GM18498 (cell line): ENCODE results near the gene PRDM13.

Experiments used
- ATAC-seq: cut with Tn5 transposase; IDR thresholded peaks from one replicate; pipeline ENCODE4 v1.9.1; 2021; ENCODE audit warnings: mild to moderate bottlenecking, moderate library complexity; ENCODE audit not compliant: unreplicated experiment

PRDM13 gene

DNA sequence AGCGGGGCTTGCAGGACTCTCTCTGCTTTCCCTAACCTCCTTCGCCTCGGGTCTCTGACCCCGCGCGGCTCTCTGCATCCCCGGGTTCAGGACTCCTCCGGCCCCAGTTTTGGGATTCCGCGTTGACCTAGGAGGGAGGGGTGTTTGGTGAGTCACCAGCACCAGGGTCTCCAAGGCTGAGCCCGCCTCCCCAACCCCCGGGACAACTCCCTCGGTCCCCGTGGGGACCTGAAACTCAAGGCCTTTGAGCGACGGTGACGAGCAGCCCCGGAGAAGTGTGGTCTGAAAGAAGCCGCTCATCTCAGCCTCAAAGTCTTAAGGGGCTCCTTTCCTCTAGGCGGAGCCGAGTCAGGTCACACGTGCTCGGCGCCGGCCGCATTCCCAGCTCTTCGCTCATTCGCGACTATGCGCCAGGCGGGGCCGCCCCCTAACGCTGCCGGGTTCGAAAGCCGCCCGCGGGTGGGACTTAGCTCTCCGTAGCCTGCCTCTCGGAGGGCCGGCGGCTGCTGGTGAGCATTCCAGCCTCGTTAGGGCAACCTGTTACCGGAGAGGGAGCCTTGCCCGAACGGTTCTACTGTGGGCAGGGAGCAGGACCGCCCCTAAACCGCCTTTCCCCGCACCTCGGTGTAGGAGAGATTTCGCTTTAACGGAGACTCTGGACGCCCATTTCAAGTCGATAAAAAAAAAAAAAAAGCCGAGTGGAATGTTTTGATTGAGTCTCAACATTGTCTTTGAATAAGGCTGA lies 3.0 kb upstream of the PRDM13 start:
- peak; percentile 43 for ATAC-seq

DNA sequence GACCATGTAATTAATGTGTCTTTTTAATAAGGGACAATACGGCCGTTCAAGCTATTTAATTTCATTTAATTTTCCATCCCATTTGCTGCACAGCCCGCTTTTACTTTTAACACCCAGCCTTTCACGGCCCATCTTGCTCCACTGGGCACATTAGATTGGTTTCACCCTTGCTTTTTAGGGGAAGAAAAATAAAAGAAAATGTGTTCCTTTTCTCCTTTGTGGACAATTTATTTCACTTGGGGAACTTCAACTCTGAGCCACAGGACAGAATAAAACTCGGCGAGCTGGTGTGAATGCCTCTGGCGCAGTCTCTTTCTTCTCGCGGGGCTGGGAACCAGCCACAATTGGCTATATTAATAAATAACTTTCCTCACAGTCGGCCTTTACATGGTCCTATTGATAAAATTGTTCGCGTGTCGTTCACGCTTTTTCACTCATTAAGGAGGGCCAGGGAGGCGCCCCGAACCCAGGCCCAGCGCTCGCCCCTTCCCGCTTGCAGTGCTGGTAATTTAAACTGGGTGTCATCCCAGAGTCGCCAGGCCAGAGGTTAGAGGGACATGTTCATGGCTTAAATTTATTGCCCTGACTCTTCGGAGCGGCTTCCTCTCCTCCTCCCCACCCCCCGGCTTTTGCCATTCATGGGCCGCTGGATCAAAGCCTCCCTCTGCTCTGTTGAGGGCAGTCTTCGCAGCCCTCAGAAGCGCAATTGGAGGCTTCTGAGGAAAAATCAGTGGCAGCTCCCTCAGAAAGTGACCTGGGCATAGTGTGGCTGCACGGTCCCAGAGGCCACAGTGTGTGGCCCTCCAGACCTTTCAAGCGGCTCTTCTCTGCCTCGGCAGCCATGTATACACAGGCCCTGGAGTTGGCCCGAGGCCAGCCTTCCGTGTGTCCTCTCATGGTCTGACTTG lies 2.2 kb upstream of the PRDM13 start:
- no peak for ATAC-seq

DNA sequence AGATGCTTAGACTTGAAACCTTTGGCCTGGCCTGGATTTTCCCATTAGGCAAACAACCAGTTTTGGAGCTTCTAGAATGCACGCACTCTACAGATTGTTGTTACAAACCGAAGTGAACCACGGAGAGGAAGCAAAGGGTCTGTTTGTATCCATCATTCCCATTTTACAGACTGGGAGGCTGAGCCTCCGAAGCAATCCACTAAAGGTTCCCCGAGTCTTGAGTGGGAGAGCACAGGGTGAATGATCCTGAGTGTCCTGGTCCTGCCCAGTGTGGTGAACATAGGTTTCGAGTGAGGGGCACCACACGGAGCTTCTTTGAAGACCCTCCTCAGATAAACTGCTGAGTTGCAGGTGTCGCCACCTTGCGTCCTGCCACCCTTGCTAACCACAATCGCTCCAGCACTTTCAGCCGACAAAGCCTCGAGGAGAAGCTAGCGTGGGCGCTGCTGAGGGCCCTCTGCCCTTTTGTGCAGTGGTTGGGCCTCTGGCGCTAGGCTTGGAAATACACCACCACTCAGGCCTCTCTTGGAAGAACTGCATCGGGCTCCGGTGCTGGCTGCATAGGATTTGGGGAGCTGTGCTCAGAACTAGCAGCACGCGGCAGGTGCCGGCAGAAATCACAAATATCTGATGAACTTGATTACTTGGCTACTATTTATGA lies 1.4 kb upstream of the PRDM13 start:
- ATAC-seq = no peak

DNA sequence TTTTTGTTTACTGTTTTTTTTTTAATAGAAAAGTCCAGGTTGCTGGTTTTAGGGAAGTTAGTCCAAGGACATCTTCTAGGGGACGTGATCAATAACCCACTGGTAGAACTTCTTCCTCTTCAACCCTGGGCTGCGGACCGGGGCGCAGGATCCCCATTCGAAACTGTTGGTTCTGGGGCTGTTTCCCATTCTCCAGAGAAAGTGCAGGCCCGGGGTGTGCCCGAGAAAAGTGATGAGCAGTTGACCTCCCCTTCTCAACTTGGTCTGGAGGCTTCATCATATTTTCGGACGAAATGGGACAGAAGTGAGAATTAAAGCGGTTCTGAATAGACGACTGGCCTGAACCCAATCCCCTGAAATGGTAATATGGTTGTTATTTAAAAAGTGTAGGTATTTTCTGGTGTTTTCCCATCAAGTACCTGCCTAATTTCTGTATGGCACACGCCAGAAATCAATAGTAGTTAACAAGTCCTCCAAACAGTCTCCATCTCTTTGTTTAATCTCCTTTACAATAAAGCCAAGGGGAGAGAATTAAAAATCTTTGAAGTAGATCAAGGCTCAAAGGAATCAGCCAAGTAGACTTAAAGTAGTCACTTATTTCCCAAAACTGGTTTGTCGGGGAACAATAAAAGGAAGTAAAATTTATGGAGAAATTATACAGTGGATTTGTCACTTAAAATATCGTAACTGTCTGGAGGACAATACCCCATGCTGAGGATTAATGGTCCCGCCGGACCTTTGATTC lies 550 bp upstream of the PRDM13 start:
- ATAC-seq = no peak

DNA sequence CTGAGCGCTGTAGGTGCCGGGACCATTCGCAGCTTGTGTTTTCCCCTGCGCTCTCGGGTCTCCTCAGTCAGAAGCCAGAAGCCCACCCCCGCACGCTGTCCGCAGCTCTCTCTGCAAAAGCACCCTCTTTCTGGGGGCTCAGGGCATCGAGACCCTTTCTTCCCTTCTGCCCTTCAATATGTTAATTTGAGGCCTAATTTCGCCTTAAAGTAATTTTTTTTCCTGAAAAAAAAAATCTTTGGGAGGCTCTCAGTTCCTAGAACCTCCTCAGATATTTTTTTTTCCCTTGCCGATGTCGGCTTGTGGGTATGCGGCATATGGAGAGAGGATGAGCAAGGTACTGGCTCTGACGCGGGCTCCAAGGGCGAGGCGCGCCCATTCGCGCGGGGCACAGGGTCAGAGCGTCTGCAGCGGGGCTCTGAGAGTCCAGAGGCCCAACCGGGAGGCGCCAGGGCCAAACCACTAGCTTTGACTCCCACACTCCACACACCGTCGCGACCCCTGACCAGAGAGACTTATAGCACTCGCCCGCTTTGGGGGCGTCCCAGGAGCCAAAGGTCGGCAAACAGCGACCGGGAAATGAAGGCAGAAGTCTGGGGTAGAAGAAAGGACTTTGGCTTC lies 893 bp downstream of the PRDM13 start:
- ATAC-seq = no peak

DNA sequence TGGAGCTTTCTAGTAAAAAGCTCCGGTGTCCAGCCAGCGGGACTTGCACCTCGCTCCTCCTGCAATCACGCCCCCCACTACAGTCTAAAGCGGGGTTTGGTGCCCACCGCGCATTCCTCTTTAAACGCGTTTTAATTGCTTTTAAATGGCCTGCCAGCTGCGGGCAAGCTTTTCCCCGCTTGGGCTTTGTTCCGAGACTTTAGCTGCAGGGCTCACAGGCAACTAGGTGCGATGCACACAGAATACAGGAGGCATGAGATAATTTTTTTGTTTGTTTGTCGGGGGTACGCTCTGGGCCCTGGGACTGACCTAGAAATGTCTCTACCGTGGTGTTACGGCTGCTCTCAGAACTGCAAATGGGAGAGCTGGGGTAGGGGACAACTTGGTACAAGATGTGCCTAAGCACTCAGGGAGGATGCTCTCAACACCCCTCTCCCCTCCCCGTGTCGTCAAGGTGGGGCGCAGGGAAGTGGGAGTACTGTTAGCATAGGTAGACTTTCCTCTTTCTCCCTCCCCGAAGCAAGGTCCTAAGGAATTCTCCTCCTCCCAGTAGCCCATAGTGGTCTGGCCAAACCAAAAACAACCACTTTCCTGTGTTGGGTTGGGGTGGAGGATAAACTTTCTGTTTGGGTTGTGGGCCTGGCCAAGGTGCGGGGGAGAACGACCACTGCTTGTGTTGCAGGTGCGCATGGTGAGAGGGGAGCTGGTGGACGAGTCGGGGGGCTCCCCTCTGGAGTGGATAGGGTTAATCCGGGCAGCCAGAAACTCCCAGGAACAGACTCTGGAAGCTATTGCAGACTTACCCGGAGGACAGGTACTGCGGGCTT lies 1.6 kb downstream of the PRDM13 start:
- no peak for ATAC-seq

DNA sequence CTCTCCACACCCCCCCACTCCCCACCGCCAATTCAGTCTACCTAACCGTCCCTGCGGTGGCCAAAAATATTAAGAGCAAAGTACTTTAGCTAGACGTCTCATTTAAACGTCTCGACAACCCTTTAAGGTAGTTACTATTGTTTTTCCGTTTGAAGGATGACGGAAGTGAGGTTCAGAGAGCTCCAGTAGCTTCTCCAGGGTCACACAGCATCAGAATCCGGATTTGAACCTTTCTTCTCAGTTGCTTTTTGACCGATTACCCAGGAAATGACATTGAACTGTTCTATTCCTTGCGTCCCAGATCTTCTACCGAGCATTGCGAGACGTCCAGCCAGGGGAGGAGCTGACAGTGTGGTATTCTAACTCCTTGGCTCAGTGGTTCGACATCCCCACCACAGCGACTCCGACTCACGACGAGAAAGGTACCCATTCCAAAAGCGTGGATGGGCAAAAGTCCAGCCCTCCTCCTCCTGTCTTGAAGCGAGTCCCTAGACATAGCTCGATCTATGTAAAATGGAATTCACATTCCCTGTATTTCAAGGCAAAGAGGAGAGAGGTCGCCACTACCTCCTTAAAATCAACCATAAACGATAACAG lies 2.4 kb downstream of the PRDM13 start:
- no peak for ATAC-seq

DNA sequence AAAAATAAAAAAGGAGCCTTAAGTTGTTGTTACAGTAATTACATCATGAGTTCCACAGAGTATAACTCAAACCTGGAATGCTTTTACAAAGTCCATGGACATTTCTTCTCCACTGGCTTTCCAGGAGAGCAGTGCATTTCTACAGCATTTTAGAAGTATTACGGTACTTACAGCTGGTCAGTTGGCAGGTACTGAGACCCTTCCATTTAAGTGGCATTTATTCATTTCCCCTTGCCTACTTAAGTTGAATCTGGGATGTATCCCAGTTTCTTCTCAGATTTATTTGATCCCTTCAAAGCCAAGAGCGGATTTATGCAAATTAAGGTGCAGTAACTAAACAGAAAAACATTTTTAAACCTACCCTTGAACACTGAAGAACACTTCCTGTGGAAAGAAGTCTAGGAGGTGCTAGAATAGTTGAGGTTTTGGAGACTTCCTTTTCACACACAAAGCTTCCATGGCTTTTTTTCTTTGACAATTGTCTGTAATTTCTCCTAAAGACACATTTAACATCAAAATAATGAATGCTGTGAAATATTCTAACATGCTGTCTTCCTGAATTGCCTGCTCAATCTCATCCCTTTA lies 3.4 kb downstream of the PRDM13 start:
- ATAC-seq = no peak

DNA sequence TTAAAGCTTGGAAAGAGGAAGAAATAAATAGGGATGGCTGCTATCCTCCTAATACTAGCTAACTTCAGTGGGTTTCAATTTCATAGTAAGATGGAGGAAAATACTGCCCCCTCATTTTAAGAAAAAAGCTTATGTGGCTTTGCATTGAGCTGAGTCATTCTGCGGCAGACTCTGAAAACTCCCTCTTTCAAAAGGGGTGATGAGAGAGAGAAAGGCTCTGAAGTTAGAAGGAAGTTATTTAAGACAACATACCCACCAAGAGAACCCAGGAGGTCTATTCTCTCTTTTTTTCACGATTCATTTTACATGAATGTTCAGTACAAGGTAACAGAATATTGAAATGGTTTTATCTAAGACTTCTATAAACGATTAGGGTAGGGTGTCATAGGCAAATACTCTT lies 4.5 kb downstream of the PRDM13 start:
- peak; percentile 47 for ATAC-seq

DNA sequence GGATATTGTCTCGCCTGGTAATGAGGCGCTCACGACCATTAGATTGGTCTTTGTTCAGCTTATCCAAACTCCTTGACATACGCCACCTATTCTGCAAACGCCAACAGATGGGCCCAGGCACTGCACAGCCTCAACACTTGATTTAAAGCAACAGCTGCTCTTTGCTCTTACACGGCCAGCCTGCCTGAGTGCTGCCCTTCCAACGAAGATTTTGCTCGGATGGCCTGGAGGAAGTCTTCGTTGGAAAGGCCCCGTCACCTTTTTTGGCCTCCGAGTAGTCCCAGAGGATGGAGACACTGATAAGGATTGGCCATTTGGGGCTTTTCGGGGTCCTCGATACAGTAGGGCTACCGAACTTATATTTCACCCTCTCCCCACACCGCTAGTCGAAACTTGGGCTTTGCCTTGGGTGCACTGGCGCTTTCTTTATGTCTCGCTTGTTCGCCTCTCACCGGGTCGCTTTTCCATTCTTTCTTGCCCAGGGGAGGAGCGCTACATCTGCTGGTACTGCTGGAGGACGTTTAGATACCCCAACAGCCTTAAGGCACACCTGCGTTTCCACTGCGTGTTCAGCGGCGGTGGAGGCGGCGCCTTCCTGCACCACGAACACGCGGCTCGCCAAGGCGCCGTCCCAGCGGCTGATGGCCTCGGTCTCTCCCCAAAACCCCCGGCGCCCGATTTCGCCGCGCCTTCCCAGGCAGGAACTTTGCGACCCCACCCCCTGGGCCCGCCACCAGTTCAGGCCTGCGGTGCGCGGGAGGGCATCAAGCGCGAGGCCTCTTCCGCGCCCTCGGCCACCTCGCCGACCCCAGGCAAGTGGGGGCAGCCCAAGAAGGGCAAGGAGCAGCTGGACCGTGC lies 6.1 kb downstream of the PRDM13 start:
- ATAC-seq = peak; percentile 9

DNA sequence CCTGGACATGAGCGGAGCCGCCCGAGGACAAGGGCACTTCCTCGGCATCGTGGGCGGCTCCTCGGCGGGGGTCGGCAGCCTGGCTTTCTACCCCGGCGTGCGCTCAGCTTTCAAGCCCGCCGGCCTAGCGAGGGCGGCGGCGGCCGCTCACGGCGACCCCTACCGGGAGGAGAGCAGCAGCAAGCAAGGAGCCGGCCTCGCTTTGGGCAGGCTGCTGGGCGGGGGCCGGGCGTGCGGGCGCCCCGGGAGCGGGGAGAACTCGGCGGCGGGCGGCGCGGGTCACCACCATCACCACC lies 6.7 kb downstream of the PRDM13 start:
- ATAC-seq = peak; percentile 71

DNA sequence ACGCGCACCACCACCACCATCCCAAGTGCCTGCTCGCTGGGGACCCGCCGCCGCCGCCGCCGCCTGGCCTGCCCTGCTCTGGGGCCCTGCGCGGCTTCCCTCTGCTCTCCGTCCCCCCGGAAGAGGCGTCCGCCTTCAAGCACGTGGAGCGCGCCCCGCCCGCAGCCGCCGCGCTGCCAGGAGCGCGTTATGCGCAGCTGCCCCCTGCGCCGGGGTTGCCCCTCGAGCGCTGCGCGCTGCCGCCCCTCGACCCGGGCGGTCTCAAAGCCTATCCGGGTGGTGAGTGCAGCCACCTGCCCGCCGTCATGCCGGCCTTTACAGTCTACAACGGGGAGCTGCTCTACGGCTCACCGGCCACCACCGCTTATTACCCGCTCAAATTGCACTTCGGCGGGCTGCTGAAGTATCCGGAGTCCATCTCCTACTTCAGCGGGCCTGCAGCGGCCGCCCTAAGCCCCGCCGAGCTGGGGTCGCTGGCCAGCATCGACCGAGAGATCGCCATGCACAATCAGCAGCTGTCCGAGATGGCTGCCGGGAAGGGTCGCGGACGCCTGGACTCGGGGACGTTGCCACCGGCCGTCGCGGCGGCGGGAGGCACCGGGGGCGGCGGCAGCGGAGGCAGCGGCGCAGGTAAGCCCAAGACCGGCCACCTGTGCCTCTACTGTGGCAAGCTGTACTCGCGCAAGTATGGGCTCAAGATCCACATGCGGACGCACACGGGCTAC lies 7.2 kb downstream of the PRDM13 start:
- ATAC-seq = peak; percentile 72

DNA sequence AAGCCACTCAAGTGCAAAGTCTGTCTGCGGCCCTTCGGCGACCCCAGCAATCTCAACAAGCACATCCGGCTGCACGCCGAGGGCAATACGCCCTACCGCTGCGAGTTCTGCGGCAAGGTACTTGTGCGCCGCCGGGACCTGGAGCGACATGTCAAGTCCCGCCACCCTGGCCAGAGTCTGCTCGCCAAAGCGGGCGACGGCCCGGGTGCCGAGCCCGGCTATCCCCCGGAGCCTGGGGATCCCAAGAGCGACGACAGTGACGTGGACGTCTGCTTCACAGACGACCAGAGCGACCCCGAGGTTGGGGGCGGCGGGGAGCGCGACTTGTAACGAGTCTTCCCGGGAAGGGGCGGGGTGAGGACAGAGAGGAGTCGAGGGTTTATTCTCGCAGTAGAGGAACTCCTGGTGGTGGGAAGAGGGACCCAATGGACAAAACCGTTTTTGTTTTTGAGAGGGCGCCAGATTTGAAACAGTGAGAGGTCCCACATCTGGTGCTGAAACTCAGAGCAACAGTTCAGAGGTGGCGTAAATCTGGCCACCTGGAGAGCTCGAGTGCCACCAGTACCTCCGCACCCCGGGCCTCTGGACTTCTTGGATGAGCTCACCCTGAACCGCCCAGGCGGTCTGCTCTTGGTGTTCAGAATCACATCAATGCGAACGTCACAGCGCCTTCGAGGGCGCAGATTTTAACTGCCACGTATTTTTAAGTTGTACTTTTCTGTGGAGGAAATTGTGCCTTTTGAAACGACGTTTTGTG lies 8.0 kb downstream of the PRDM13 start:
- peak; percentile 13 for ATAC-seq

DNA sequence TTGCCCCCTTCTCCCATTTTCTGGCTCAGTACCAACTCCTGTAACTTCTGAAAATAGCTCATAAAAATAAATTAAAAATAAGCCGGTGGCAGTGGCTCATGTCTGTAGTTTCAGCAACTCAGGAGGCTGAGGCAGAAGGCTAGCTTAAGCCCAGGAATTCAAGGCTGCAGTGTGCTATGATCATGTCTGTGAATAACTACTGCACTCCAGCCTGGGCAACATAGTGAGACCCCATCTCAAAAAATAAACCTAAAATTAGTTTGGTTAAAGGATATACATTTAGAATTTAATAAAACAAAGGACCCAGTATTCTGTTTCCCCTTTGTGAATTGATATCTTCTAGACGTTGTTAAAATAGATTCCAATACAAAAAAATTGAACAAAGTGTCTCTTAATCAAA lies 10.5 kb downstream of the PRDM13 start:
- no peak for ATAC-seq

DNA sequence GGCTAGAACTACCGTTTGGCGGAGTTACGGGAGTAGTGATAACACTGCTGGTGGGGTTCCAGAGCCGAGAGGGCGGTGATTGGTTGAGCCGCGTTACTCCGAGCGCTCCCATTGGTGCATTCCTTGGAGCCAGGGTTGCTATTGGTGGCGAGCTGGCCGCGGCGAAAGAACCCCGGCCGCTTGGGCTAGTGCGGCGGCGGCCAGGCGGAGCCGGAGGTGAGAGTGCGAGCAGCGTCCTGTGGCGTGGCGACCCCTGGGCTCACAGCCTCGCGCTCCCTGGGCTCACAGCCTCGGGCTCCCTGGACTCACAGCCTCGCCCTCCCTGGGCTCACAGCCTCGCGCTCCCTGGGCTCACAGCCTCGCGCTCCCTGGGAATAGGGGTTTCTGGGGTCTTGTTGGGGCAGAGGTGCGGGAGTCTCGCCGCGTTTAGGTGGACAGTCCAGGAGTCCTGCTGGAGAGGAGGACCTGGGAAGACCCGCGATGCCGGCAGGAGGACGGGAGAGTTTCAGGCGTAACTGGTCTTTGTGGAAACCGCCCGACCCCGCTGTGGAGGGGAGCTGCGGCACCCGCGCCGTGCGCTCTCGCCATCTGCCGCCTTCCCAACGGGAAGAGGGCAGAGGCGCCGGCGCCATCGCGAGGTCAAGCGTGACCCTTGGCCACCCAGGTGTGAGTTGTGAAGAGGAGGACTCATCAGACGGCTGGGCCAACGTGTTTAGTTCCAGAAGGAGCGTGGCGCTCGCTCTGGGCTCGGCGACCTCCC lies 12.2 kb downstream of the PRDM13 start:
- ATAC-seq = no peak

DNA sequence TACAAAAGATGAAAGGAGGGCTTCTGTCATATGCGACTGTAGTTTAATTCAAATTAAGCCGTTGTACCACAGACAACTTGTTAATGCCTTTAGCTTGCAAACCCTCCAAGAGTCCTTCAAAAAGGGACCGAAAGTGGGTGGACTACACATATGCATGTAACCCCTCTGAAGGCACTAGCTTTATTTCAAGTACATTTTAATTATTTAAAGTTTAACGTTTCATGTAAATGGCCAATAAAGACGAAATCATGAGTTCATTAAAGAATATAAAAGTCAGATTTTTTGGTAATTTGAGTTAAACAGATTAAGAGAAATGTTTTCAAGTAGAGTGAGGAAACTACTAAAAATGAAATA lies 12.8 kb downstream of the PRDM13 start:
- no peak for ATAC-seq
